ENCODE measurements around the gene ADD1.

The ADD1 gene

GRCh38 chr4:2865196-2865780 lies 21.6 kb downstream of the ADD1 start:
- Histone ChIP-seq H3K4me1 (peaks cover 95% of the 10 kb centered on the region), H3K27ac (no peak overlapping the region), H3K27me3 (no peaks in the 10 kb centered on the region), H3K4me2 (peak overlapping the region; percentile 82), H3K36me3 (no peaks in the 10 kb centered on the region), H3K4me3 (no peak overlapping the region), H3K9ac (no peak overlapping the region), H3K9me3 (no peaks in the 10 kb centered on the region), H4K20me1 (peaks cover 97% of the 10 kb centered on the region)
- no peak for TF ChIP-seq Cebpa-rat (IDR thresholded peaks at IDR 0.05)

GRCh38 chr4:2866160-2866861 lies 22.7 kb downstream of the ADD1 start:
- H4K20me1 ChIP-seq: peaks cover 91% of the 10 kb centered on the region
- peaks cover 95% of the 10 kb centered on the region for H3K4me1 ChIP-seq
- H3K4me3 ChIP-seq: no peak overlapping the region
- H3K27ac ChIP-seq: peak overlapping the region; percentile 68
- H3K4me2 ChIP-seq: peak overlapping the region; percentile 82
- TF ChIP-seq Cebpa-rat (IDR thresholded peaks at IDR 0.05): no peak
- H3K9ac ChIP-seq: no peak overlapping the region
- H3K9me3 ChIP-seq: no peaks in the 10 kb centered on the region
- H3K27me3 ChIP-seq: no peaks in the 10 kb centered on the region
- H3K36me3 ChIP-seq: no peaks in the 10 kb centered on the region

- Histone ChIP-seq H3K27me3 (no peaks in the 10 kb centered on the region), H4K20me1 (peaks cover 87% of the 10 kb centered on the region), H3K4me3 (peak overlapping the region; percentile 55; the same call in 1 of the 2 replicates), H3K4me1 (peaks cover 95% of the 10 kb centered on the region), H3K9me3 (no peaks in the 10 kb centered on the region), H3K27ac (peak overlapping the region; percentile 68), H3K4me2 (peak overlapping the region; percentile 82), H3K36me3 (no peaks in the 10 kb centered on the region), H3K9ac (peak overlapping the region; percentile 61)
- TF ChIP-seq Cebpa-rat (IDR thresholded peaks at IDR 0.05): no peak
Observed at GRCh38 chr4:2866891-2867290, 23.2 kb downstream of the ADD1 start.

GRCh38 chr4:2867758-2868491 lies 24.3 kb downstream of the ADD1 start:
- Histone ChIP-seq H3K36me3 (no peaks in the 10 kb centered on the region), H3K27me3 (no peaks in the 10 kb centered on the region), H3K9ac (peak overlapping the region; percentile 61), H3K4me1 (peaks cover 95% of the 10 kb centered on the region), H4K20me1 (peaks cover 84% of the 10 kb centered on the region), H3K9me3 (no peaks in the 10 kb centered on the region), H3K4me3 (peak overlapping the region; percentile 55), H3K4me2 (peak overlapping the region; percentile 82), H3K27ac (peak overlapping the region; percentile 68)
- no peak for TF ChIP-seq Cebpa-rat (IDR thresholded peaks at IDR 0.05)

- H4K20me1 ChIP-seq: peaks cover 73% of the 10 kb centered on the region
- H3K27me3 ChIP-seq: no peaks in the 10 kb centered on the region
- peak overlapping the region; percentile 82 for H3K4me2 ChIP-seq
- H3K9ac ChIP-seq: peak overlapping the region; percentile 61; the same call in 1 of the 2 replicates
- peak overlapping the region; percentile 55; the same call in 1 of the 2 replicates for H3K4me3 ChIP-seq
- peaks cover 99% of the 10 kb centered on the region for H3K4me1 ChIP-seq
- peak overlapping the region; percentile 68 for H3K27ac ChIP-seq
- no peak for TF ChIP-seq Cebpa-rat (IDR thresholded peaks at IDR 0.05)
- H3K36me3 ChIP-seq: no peaks in the 10 kb centered on the region
- H3K9me3 ChIP-seq: no peaks in the 10 kb centered on the region
Observed at GRCh38 chr4:2868877-2869487, 25.3 kb downstream of the ADD1 start.

GRCh38 chr4:2869659-2870058 lies 26.0 kb downstream of the ADD1 start:
- peaks cover 67% of the 10 kb centered on the region for H4K20me1 ChIP-seq

GRCh38 chr4:2870082-2870481 lies 26.4 kb downstream of the ADD1 start:
- Histone ChIP-seq H4K20me1 (peaks cover 67% of the 10 kb centered on the region), H3K27me3 (no peaks in the 10 kb centered on the region)
- no peak for TF ChIP-seq Cebpa-rat (IDR thresholded peaks at IDR 0.05)

More at GRCh38 chr4:2869659-2870058, 26.0 kb downstream of the ADD1 start:
- TF ChIP-seq Cebpa-rat (IDR thresholded peaks at IDR 0.05): no peak
- Histone ChIP-seq H3K4me3 (no peak overlapping the region), H3K4me2 (peak overlapping the region; percentile 82), H3K27ac (no peak overlapping the region), H3K27me3 (no peaks in the 10 kb centered on the region), H3K4me1 (peaks cover 99% of the 10 kb centered on the region), H3K36me3 (0 out of 2 replicates have a peak, but pooled peaks cover under 1% of the 10 kb centered on the region), H3K9me3 (no peaks in the 10 kb centered on the region), H3K9ac (no peak overlapping the region)

GRCh38 chr4:2871466-2871865 lies 27.8 kb downstream of the ADD1 start:
- TF ChIP-seq Cebpa-rat (IDR thresholded peaks at IDR 0.05): no peak
- peaks cover 57% of the 10 kb centered on the region for H4K20me1 ChIP-seq
- peak overlapping the region; percentile 23 for H3K27ac ChIP-seq

More at GRCh38 chr4:2870082-2870481, 26.4 kb downstream of the ADD1 start:
- H3K36me3 ChIP-seq: peaks cover 4% of the 10 kb centered on the region; the same call in 1 of the 2 replicates
- H3K9me3 ChIP-seq: no peaks in the 10 kb centered on the region
- no peak overlapping the region for H3K27ac ChIP-seq
- H3K4me3 ChIP-seq: no peak overlapping the region
- peak overlapping the region; percentile 82 for H3K4me2 ChIP-seq
- peaks cover 99% of the 10 kb centered on the region for H3K4me1 ChIP-seq
- no peak overlapping the region for H3K9ac ChIP-seq

GRCh38 chr4:2871911-2872310 lies 28.3 kb downstream of the ADD1 start:
- H3K4me2 ChIP-seq: peak overlapping the region; percentile 76
- no peaks in the 10 kb centered on the region for H3K9me3 ChIP-seq
- TF ChIP-seq Cebpa-rat (IDR thresholded peaks at IDR 0.05): no peak
- peaks cover 83% of the 10 kb centered on the region for H3K4me1 ChIP-seq
- H3K4me3 ChIP-seq: no peak overlapping the region
- H4K20me1 ChIP-seq: peaks cover 55% of the 10 kb centered on the region
- peaks cover 20% of the 10 kb centered on the region for H3K36me3 ChIP-seq
- no peaks in the 10 kb centered on the region for H3K27me3 ChIP-seq
- H3K27ac ChIP-seq: peak overlapping the region; percentile 23
- no peak overlapping the region for H3K9ac ChIP-seq

More at GRCh38 chr4:2871466-2871865, 27.8 kb downstream of the ADD1 start:
- Histone ChIP-seq H3K4me1 (peaks cover 88% of the 10 kb centered on the region), H3K27me3 (no peaks in the 10 kb centered on the region), H3K4me2 (peak overlapping the region; percentile 76), H3K9me3 (no peaks in the 10 kb centered on the region), H3K36me3 (peaks cover 16% of the 10 kb centered on the region), H3K4me3 (no peak overlapping the region), H3K9ac (no peak overlapping the region)

Measured in BLaER1 (cell line).